Right kidney (tissue), 1 donor: ENCODE data around the gene S100A9.
"Not testable (repeated sequence)": the region's sequence is repeated elsewhere in the genome, so short reads cannot be mapped to it uniquely, and the experiment has no call there.

Experiments used
- DNase-seq: peaks from one replicate; pipeline ENCODE4 v3.0.0-alpha.2; 2016

The S100A9 gene

GRCh38 chr1:153405825-153406599 is 48.4 kb downstream of the S100A9 start:
- not testable (repeated sequence) for DNase-seq

- DNase-seq: not testable (repeated sequence)
Observed at GRCh38 chr1:153407274-153407673, 49.6 kb downstream of the S100A9 start.
